GM23338 (cell line): ENCODE measurements around the gene SPTBN4. TPM values are rescaled to one million over a fixed set of nuclear protein-coding genes. Genes with fewer than 3 reads are reported as not detected.

Source experiments
- JUNB ChIP-seq: IDR thresholded peaks from one replicate; pipeline ENCODE4 v1.6.1; 2016; ENCODE audit warnings: antibody characterized with exemption; ENCODE audit not compliant: unreplicated experiment
- NANOG ChIP-seq: IDR thresholded peaks from 2 replicates; pipeline ENCODE4 v1.6.1; 2016; ENCODE audit warnings: antibody characterized with exemption, borderline replicate concordance
- POLR2AphosphoS5 ChIP-seq: IDR thresholded peaks from 2 replicates; pipeline ENCODE4 v1.6.1; 2016; ENCODE audit warnings: antibody characterized with exemption, low read depth
- REST ChIP-seq: IDR thresholded peaks from one replicate; pipeline ENCODE4 v1.6.1; 2018; ENCODE audit warnings: antibody characterized with exemption; ENCODE audit not compliant: unreplicated experiment
- ZNF462 ChIP-seq: fragments of 250-450 bp; sonication (Bioruptor Pico); IDR thresholded peaks from 2 replicates; pipeline ENCODE4 v1.5.0; 2020; ENCODE audit warnings: mild to moderate bottlenecking, moderate library complexity
- polyA plus RNA-seq: library from polyadenylated mRNA; unstranded; fragments of >200 nt; fragmentation: Nextera tagmentation; extraction: Ambion mirVana; gene quantifications from 2 replicates; pipeline ENCODE4 v1.2.1, GENCODE V29; 2016
- total RNA-seq: library from RNA; depleted of rRNA; stranded (reverse); fragments of >200 nt; shearing (Covaris generic); gene quantifications from 2 replicates; pipeline ENCODE4 v1.2.3, GENCODE V29; 2014

Gene SPTBN4
- total and polyA plus RNA-seq, 2 experiments from 2014 or later = 1.6 to 2.3 TPM

DNA sequence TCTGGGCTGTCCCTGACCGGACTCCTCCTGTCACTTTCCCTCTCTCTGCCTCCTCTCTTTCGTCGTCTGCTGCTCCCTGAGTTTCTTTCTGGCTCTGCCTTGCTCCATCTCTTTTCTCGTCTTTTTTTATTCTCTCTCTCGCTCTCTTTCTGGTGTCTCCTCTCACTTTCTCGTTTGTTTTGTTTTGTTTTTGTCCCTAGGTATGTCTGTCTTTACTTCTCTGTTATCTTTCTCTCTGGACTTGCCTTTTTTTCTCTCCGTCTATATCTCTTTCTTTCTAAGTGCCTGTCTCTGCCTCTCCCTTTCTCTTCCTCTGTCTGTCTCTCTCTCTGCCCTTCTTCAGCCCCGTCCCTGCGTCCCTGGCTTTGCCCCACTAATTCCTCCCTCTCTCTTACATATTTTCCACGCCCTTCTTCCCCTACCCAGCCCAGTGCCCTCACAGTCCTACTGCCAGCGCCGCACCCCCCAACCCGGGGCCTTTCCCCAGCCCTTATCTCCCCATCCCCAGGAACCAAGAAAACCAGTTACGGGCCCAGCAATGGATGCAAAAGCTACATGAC, 61.8 kb downstream of the SPTBN4 start (continued):
- TF ChIP-seq ZNF462 (CRISPR knock-in tag) (no peak), JUNB (no peak), REST (no peak), NANOG (no peak), POLR2AphosphoS5 (no peak)
